IMR-90 (cell line): ENCODE data around the gene TRIM28. TPM values are rescaled to one million over a fixed set of nuclear protein-coding genes. Genes with fewer than 3 reads are reported as not detected.
A peak's percentile ranks its signal among the peaks of the same experiment; 100 is the strongest.

Experiments
- ATAC-seq: fragments of 200-7000 bp; cut with Tn5 transposase; 2 replicates; pipeline ENCODE4 v1.9.1; 2020; ENCODE audit warnings: low read depth, mild to moderate bottlenecking, moderate library complexity
- BruUV-seq: library from RNA; stranded (reverse); fragments of 400-500 nt; replicated peaks from 2 replicates; lab custom pipeline; 2021; lab: Mats Ljungman, UMichigan
- CTCF ChIA-PET: fragments of 300-600 bp; formaldehyde crosslinking; extraction: SDS; loops from one replicate; lab custom pipeline; 2021; ENCODE audit warnings: antibody characterized with exemption; lab: Yijun Ruan, JAX
- POLR2A ChIA-PET: fragments of 300-600 bp; sonication (Branson Sonifier 250); formaldehyde crosslinking; loops from one replicate; lab custom pipeline; 2022; ENCODE audit warnings: antibody characterized with exemption; ENCODE audit not compliant: unreplicated experiment; lab: Charles Lee
- DNase-seq: peaks from one replicate; pipeline ENCODE4 v3.0.0; 2013
- H2AFZ ChIP-seq: replicated peaks from 2 replicates; pipeline ENCODE3; 2013; ENCODE audit warnings: low read length, mild to moderate bottlenecking; ENCODE audit not compliant: poor library complexity
- H2AK5ac ChIP-seq: 2 replicates; pipeline ENCODE4 v1.6.1; 2013; ENCODE audit warnings: low read depth, low read length, inconsistent platforms
- H2AK9ac ChIP-seq: replicated peaks from 2 replicates; pipeline ENCODE3; 2013; ENCODE audit warnings: mild to moderate bottlenecking, low read depth, low read length, moderate library complexity; ENCODE audit not compliant: poor library complexity
- H2BK120ac ChIP-seq: 2 replicates; pipeline ENCODE4 v1.6.1; 2013; ENCODE audit warnings: low read depth, low read length, inconsistent platforms
- H2BK15ac ChIP-seq: 3 replicates; pipeline ENCODE4 v1.6.1; 2013; ENCODE audit warnings: low read depth, low read length, inconsistent platforms
- H2BK20ac ChIP-seq: 2 replicates; pipeline ENCODE4 v1.6.1; 2013; ENCODE audit warnings: low read depth, mild to moderate bottlenecking, inconsistent platforms, low read length, moderate library complexity
- H2BK5ac ChIP-seq: 2 replicates; pipeline ENCODE4 v1.6.1; 2013; ENCODE audit warnings: mild to moderate bottlenecking, low read depth, low read length, inconsistent platforms; ENCODE audit not compliant: poor library complexity, severe bottlenecking
- H3K14ac ChIP-seq: replicated peaks from 2 replicates; pipeline ENCODE4 v1.6.1; 2013; ENCODE audit warnings: low read depth, low read length, inconsistent platforms
- H3K18ac ChIP-seq: 2 replicates; pipeline ENCODE4 v1.6.1; 2013; ENCODE audit warnings: low read depth, low read length, control low read depth
- H3K23ac ChIP-seq: 2 replicates; pipeline ENCODE4 v1.6.1; 2013; ENCODE audit warnings: low read depth, low read length, inconsistent platforms
- H3K27ac ChIP-seq: 2 replicates; pipeline ENCODE4 v1.5.1; 2013; ENCODE audit warnings: mild to moderate bottlenecking, control low read depth, low read length; ENCODE audit not compliant: insufficient read depth
- H3K27me3 ChIP-seq: 2 replicates; pipeline ENCODE4 v1.6.1; 2013; ENCODE audit warnings: low read length; ENCODE audit not compliant: control insufficient read depth, insufficient read depth
- H3K36me3 ChIP-seq: 2 replicates; pipeline ENCODE4 v1.6.1; 2013; ENCODE audit warnings: low read length, mixed read lengths; ENCODE audit not compliant: control insufficient read depth, insufficient read depth
- H3K4ac ChIP-seq: 2 replicates; pipeline ENCODE4 v1.6.1; 2013; ENCODE audit warnings: low read depth, low read length, inconsistent platforms
- H3K4me1 ChIP-seq: 2 replicates; pipeline ENCODE4 v1.6.1; 2013; ENCODE audit warnings: low read length, mixed read lengths; ENCODE audit not compliant: control insufficient read depth, insufficient read depth
- H3K4me2 ChIP-seq: 2 replicates; pipeline ENCODE4 v1.6.1; 2013; ENCODE audit warnings: low read depth, mild to moderate bottlenecking, control low read depth, low read length, moderate library complexity
- H3K4me3 ChIP-seq: 2 replicates; pipeline ENCODE4 v1.5.1; 2013; ENCODE audit warnings: low read depth, mild to moderate bottlenecking, control low read depth, low read length, moderate library complexity; ENCODE audit not compliant: insufficient read depth
- H3K56ac ChIP-seq: 2 replicates; pipeline ENCODE4 v1.6.1; 2013; ENCODE audit warnings: low read length, inconsistent platforms; ENCODE audit not compliant: insufficient read depth; ENCODE audit errors: extremely low read depth
- H3K79me1 ChIP-seq, 2 experiments: 2 replicates each; pipeline ENCODE4 v1.6.1; 2013; ENCODE audit warnings: low read length in 2 of 2, inconsistent platforms in 1 of 2, low read depth in 1 of 2
- H3K9ac ChIP-seq: 2 replicates; pipeline ENCODE4 v1.6.1; 2013; ENCODE audit warnings: low read depth, low read length, control low read depth
- H3K9me1 ChIP-seq: 2 replicates; pipeline ENCODE4 v1.6.1; 2013; ENCODE audit warnings: low read length, inconsistent platforms; ENCODE audit not compliant: insufficient read depth
- H3K9me3 ChIP-seq: 2 replicates; pipeline ENCODE4 v1.6.1; 2013; ENCODE audit warnings: low read length; ENCODE audit not compliant: control insufficient read depth, insufficient read depth
- H4K20me1 ChIP-seq: 2 replicates; pipeline ENCODE4 v1.6.1; 2013; ENCODE audit warnings: low read length, inconsistent platforms; ENCODE audit not compliant: insufficient read depth
- H4K5ac ChIP-seq: 2 replicates; pipeline ENCODE4 v1.6.1; 2013; ENCODE audit warnings: mild to moderate bottlenecking, low read depth, low read length, control low read depth
- H4K8ac ChIP-seq, 2 experiments: 2 replicates each; pipeline ENCODE4 v1.6.1; 2013; ENCODE audit warnings: low read depth in 2 of 2, low read length in 2 of 2, control low read depth in 1 of 2, inconsistent platforms in 1 of 2
- H4K91ac ChIP-seq: 2 replicates; pipeline ENCODE4 v1.6.1; 2013; ENCODE audit warnings: low read depth, low read length, inconsistent platforms; ENCODE audit not compliant: insufficient read depth
- ELK1 ChIP-seq: fragments of 150-350 bp; IDR thresholded peaks from 2 replicates; pipeline ENCODE4 v1.6.1; 2016; ENCODE audit warnings: low read depth, mild to moderate bottlenecking, low read length, moderate library complexity, borderline replicate concordance
- MAZ ChIP-seq: IDR thresholded peaks from 2 replicates; pipeline ENCODE4 v1.6.1; 2012; ENCODE audit warnings: low read depth, mild to moderate bottlenecking, low read length, improper control_type of control experiment, moderate library complexity, borderline replicate concordance
- RCOR1 ChIP-seq: IDR thresholded peaks from 2 replicates; pipeline ENCODE4 v1.6.1; 2012; ENCODE audit warnings: mild to moderate bottlenecking, low read length, improper control_type of control experiment; ENCODE audit not compliant: insufficient replicate concordance
- WGBS, 2 experiments: methylation state at CpG; one replicate each; pipeline versions ENCODE4 v1.1.5 to v1.1.7; 2013; ENCODE audit warnings: missing lambda C conversion rate in 2 of 2; ENCODE audit not compliant: insufficient read length in 1 of 2; ENCODE audit errors: extremely low coverage in 2 of 2; 5-methylcytosine and 5-hydroxymethylcytosine counted together
- dilution Hi-C: fragments of 300-500 bp; cut with HindIII; formaldehyde crosslinking; loops from one replicate; pipeline ENCODE4 v1.14.3; 2018; ENCODE audit warnings: low sequenced_read_pairs; ENCODE audit not compliant: unreplicated experiment
- in situ Hi-C: fragments of 300-500 bp; cut with MboI; formaldehyde crosslinking; loops from 3 replicates; pipeline ENCODE4 v1.14.3; 2019; ENCODE audit warnings: low sequenced_read_pairs, inconsistent platforms, mixed read lengths
- intact Hi-C: fragments of 100-400 bp; cut with micrococcal nuclease; formaldehyde crosslinking; loops from 2 replicates; pipeline ENCODE4 v1.10.0; 2022
- polyA plus RNA-seq, 3 experiments: library from polyadenylated mRNA; depleted of rRNA; stranded (reverse); fragments of >200 nt; gene quantifications; 2 replicates each; pipeline ENCODE4 v1.2.3, GENCODE V29; 2012; ENCODE audit warnings: low replicate concordance in 1 of 3
- total RNA-seq: library from RNA; depleted of rRNA; stranded (reverse); fragments of >200 nt; gene quantifications from 2 replicates; pipeline ENCODE4 v1.2.3, GENCODE V29; 2012

The TRIM28 gene
- total and polyA plus RNA-seq, 2 of the 4 experiments (the other 2 are of a cell fraction) = 349 to 465 TPM

- Histone ChIP-seq H3K9me3 (no peaks in the 10 kb centered on the region), H4K20me1 (peaks cover 26% of the 10 kb centered on the region), H3K4me2 (peak overlapping the region; percentile 94), H3K9ac (peak overlapping the region; percentile 96), H3K4ac (peak overlapping the region; percentile 85), H2BK120ac (no peak overlapping the region), H3K27ac (peak overlapping the region; percentile 93), H2AK9ac (peak overlapping the region; percentile 98), H2BK5ac (peak overlapping the region; percentile 44), H3K14ac (peak overlapping the region; percentile 80), H4K8ac (peak overlapping the region; percentile 87 to 93; a peak in 3 of 4 replicates), H2AFZ (peak overlapping the region; percentile 98), H2BK20ac (no peak overlapping the region), H3K36me3 (peaks cover 16% of the 10 kb centered on the region), H3K79me1 (peaks cover 0 to 53% of the 10 kb centered on the region in 2 experiments; a peak in 3 of 4 replicates), H3K27me3 (no peaks in the 10 kb centered on the region), H3K9me1 (peaks cover 11% of the 10 kb centered on the region), H3K4me1 (peaks cover 6% of the 10 kb centered on the region), H3K4me3 (peak overlapping the region; percentile 69), H3K56ac (peak overlapping the region; percentile 80), H4K91ac (peak overlapping the region; percentile 93), H2BK15ac (no peak overlapping the region), H4K5ac (peak overlapping the region; percentile 21), H3K18ac (no peak overlapping the region), H3K23ac (peak overlapping the region; percentile 68), H2AK5ac (peak overlapping the region; percentile 81)
- BruUV-seq = no TSS peak
- ChIA-PET POLR2A (interaction anchor here (1.5 kb wide), 1 partner anchor 25 kb away, joined by 6 read pairs; the partner anchor contains the start of gene TRIM28), CTCF (interaction anchor here (0.6 to 1.1 kb wide), 2 partner anchors 13 to 25 kb away, joined by 4 to 6 read pairs; partner anchors contain the start of gene TRIM28)
- TF ChIP-seq ELK1 (no peak), MAZ (no peak), RCOR1 (no peak)
- DNase-seq (no peak), ATAC-seq (no peak)
- dilution Hi-C loops = no loop called here
- intact Hi-C loops = loop anchor here (1.0 to 5.0 kb wide), 3 partner anchors 19 to 211 kb away; partner anchors contain the start of genes ERVK3-1 and MZF1
- in situ Hi-C loops = no loop called here
- 5% methylated on average over 14 of the region's 22 CpGs; no CpG with 5 or more reads in 1 of the 2 experiments for WGBS, 2 experiments
These were observed 25.4 kb upstream of the TRIM28 start for GRCh38 chr19:58518256-58519086.
